Smooth muscle cell (in vitro differentiated cells): ENCODE data around the gene ABCC1. TPM values are rescaled to one million over a fixed set of nuclear protein-coding genes. Genes with fewer than 3 reads are reported as not detected.

Experiments
- DNase-seq: peaks from one replicate; lab custom pipeline; 2025; ENCODE audit not compliant: unreplicated experiment; lab: John Stamatoyannopoulos, UW
- H2AFZ ChIP-seq: fragments of 200-600 bp; sonication (generic); 2 replicates; pipeline ENCODE4 v1.6.0; 2016; ENCODE audit warnings: antibody characterized with exemption, low read depth, mild to moderate bottlenecking
- H3F3A ChIP-seq: fragments of 200-600 bp; sonication (generic); 2 replicates; pipeline ENCODE4 v1.6.0; 2017; ENCODE audit warnings: antibody characterized with exemption, low read depth
- H3K27ac ChIP-seq: fragments of 200-600 bp; sonication (generic); 2 replicates; pipeline ENCODE4 v1.5.1; 2016; ENCODE audit warnings: low read depth, mild to moderate bottlenecking
- H3K27me3 ChIP-seq: fragments of 200-600 bp; sonication (generic); 2 replicates; pipeline ENCODE4 v1.6.1; 2016; ENCODE audit warnings: low read depth, mild to moderate bottlenecking
- H3K36me3 ChIP-seq: fragments of 200-600 bp; sonication (generic); 2 replicates; pipeline ENCODE4 v1.5.1; 2016; ENCODE audit warnings: low read depth
- H3K4me1 ChIP-seq: fragments of 200-600 bp; sonication (generic); 2 replicates; pipeline ENCODE4 v1.5.1; 2016; ENCODE audit warnings: low read depth
- H3K4me2 ChIP-seq: fragments of 200-600 bp; sonication (generic); 2 replicates; pipeline ENCODE4 v1.6.0; 2016; ENCODE audit warnings: mild to moderate bottlenecking
- H3K4me3 ChIP-seq: fragments of 200-600 bp; sonication (generic); 2 replicates; pipeline ENCODE4 v1.5.1; 2016; ENCODE audit warnings: mild to moderate bottlenecking
- H3K79me2 ChIP-seq: fragments of 200-600 bp; sonication (generic); 2 replicates; pipeline ENCODE4 v1.6.0; 2016; ENCODE audit warnings: low read depth, mild to moderate bottlenecking
- H3K9ac ChIP-seq: fragments of 200-600 bp; sonication (generic); 2 replicates; pipeline ENCODE4 v1.6.0; 2016; ENCODE audit warnings: low read depth
- H3K9me3 ChIP-seq: fragments of 200-600 bp; sonication (generic); replicated peaks from 2 replicates; pipeline ENCODE4 v1.5.1; 2016; ENCODE audit warnings: low read depth
- H4K20me1 ChIP-seq: fragments of 200-600 bp; sonication (generic); 2 replicates; pipeline ENCODE4 v1.6.0; 2016; ENCODE audit warnings: low read depth
- WGBS: methylation state at CpG from one replicate; pipeline ENCODE4 v1.1.7; 2016; ENCODE audit warnings: low lambda C conversion rate; 5-methylcytosine and 5-hydroxymethylcytosine counted together
- polyA plus RNA-seq: library from polyadenylated mRNA; unstranded; fragments of >200 nt; fragmentation: Nextera tagmentation; extraction: Ambion mirVana; gene quantifications from 2 replicates; pipeline ENCODE4 v1.2.1, GENCODE V29; 2016
- total RNA-seq: library from RNA; depleted of rRNA; stranded (reverse); fragments of >200 nt; gene quantifications from 2 replicates; pipeline ENCODE4 v1.2.3, GENCODE V29; 2014
- TF ChIP-seq, protein P1 (sequence below): fragments of 200-600 bp; sonication (generic); IDR thresholded peaks from 2 replicates; pipeline ENCODE4 v1.5.1; 2017; ENCODE audit warnings: borderline replicate concordance, mild to moderate bottlenecking, antibody characterized with exemption; ENCODE audit not compliant: insufficient read depth, poor library complexity, severe bottlenecking

ABCC1 gene
- total and polyA plus RNA-seq, 2 experiments from 2014 or later: 10.2 to 22.7 TPM

DNA sequence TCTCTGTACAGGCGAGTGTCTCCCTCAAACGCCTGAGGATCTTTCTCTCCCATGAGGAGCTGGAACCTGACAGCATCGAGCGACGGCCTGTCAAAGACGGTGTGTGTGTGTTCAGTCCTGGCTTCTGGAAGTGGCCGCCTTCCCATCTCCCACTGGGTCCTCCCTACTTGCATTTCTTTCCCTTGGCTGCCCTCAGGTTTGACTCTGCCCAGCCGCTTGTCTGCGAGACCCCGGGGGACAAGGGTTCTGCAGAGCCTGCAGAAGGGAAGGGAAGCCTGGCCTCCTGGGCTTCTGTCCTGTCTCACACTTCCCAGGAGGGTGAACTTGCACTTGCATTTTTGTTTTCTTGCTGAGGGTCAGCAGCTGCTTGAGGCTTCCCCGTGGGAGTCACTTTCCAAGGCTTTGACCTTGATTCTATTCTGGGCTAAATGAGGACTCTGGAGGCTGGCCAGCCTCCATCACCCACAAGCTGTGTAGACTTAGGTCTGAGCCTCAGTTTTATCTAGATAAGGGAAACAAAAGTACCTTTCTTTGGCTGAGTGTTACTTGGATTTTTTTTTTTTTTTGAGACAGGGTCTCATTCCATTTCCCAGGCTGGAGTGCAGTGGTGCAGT, 122.3 kb downstream of the ABCC1 start:
- Histone ChIP-seq H3K4me2 (no peak overlapping the region), H2AFZ (no peak overlapping the region), H3K36me3 (no peaks in the 10 kb centered on the region), H3K27ac (no peak overlapping the region), H3K9me3 (no peaks in the 10 kb centered on the region), H3F3A (no peaks in the 10 kb centered on the region), H3K4me1 (peaks cover 8% of the 10 kb centered on the region), H3K79me2 (no peaks in the 10 kb centered on the region), H3K4me3 (no peak overlapping the region), H3K27me3 (no peaks in the 10 kb centered on the region), H3K9ac (no peak overlapping the region), H4K20me1 (no peaks in the 10 kb centered on the region)
- no peak for DNase-seq
- TF ChIP-seq, protein P1, sequence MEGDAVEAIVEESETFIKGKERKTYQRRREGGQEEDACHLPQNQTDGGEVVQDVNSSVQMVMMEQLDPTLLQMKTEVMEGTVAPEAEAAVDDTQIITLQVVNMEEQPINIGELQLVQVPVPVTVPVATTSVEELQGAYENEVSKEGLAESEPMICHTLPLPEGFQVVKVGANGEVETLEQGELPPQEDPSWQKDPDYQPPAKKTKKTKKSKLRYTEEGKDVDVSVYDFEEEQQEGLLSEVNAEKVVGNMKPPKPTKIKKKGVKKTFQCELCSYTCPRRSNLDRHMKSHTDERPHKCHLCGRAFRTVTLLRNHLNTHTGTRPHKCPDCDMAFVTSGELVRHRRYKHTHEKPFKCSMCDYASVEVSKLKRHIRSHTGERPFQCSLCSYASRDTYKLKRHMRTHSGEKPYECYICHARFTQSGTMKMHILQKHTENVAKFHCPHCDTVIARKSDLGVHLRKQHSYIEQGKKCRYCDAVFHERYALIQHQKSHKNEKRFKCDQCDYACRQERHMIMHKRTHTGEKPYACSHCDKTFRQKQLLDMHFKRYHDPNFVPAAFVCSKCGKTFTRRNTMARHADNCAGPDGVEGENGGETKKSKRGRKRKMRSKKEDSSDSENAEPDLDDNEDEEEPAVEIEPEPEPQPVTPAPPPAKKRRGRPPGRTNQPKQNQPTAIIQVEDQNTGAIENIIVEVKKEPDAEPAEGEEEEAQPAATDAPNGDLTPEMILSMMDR: no peak
- WGBS: 92% methylated on average over 11 of the region's 11 CpGs

GRCh38 chr16:16073001-16073545, 123.7 kb downstream of the ABCC1 start:
- peaks cover 8% of the 10 kb centered on the region for H3K4me1 ChIP-seq
- H3K9me3 ChIP-seq: no peaks in the 10 kb centered on the region
- H3K4me2 ChIP-seq: no peak overlapping the region
- no peak for DNase-seq
- H4K20me1 ChIP-seq: no peaks in the 10 kb centered on the region
- WGBS: 95% methylated on average over 2 of the region's 2 CpGs
- no peak overlapping the region for H3K27ac ChIP-seq
- no peak overlapping the region for H2AFZ ChIP-seq
- TF ChIP-seq, protein P1: no peak
- no peak overlapping the region for H3K4me3 ChIP-seq
- H3K27me3 ChIP-seq: no peaks in the 10 kb centered on the region
- no peaks in the 10 kb centered on the region for H3F3A ChIP-seq
- no peaks in the 10 kb centered on the region for H3K36me3 ChIP-seq
- no peaks in the 10 kb centered on the region for H3K79me2 ChIP-seq
- H3K9ac ChIP-seq: no peak overlapping the region

DNA sequence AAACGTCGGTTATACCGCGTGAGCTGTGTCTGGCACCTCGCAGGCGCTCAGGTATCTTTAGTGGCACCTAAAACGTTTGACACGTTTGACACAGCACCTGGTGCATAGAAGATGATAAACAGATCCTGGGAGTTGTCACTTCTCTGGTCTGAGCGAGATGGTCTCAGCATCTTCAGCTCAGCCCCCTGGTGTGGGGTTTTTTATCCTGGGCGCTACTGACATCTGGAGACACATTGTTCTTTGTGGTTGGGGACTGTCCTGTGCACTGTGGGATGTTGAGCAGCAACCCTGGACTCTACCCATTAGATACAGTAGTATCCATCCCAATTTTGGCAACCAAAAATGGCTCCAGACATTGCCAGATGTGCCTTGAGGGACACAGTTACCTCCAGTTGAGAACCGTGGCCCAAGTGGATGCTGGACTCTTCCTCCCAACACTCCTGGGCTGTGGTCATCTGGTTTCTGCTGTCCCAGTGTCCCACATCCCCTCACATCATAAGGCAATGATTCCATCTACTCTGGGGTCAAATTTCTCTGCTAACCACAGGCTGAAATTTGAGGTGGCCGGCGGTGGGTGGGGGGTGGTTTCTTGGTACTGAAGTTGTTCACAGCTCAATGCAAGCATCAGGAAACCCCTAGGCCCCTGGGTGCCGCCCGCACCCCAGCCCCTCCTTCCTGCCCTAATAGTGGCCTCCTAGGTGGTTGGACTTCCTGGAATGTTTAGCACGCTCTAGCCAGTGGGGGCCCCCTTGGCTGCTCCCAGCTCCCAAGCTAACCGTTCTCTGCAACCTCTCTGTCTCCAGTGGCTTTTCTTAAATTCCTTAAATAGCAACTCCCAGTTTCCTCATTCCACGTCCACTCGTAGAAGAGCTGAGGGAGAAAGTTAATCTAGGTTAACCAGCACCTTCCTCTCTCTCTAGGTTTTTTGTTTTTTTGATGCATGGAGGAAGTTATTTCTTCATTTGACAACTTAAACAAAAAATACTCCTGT, 124.8 kb downstream of the ABCC1 start:
- no peak overlapping the region for H3K4me3 ChIP-seq
- H3K4me2 ChIP-seq: peak overlapping the region; percentile 47
- no peak for DNase-seq
- H3K4me1 ChIP-seq: peaks cover 8% of the 10 kb centered on the region
- no peaks in the 10 kb centered on the region for H3K79me2 ChIP-seq
- no peaks in the 10 kb centered on the region for H3K27me3 ChIP-seq
- no peaks in the 10 kb centered on the region for H3F3A ChIP-seq
- no peak overlapping the region for H2AFZ ChIP-seq
- H3K36me3 ChIP-seq: no peaks in the 10 kb centered on the region
- WGBS: 59% methylated on average over 19 of the region's 19 CpGs
- no peak overlapping the region for H3K9ac ChIP-seq
- no peaks in the 10 kb centered on the region for H4K20me1 ChIP-seq
- H3K9me3 ChIP-seq: no peaks in the 10 kb centered on the region
- H3K27ac ChIP-seq: no peak overlapping the region
- TF ChIP-seq, protein P1: no peak
